Small intestine (tissue), 7 donors: Measurements from ENCODE around the gene SPIB. TPM values are rescaled to one million over a fixed set of nuclear protein-coding genes. Genes with fewer than 3 reads are reported as not detected.

Experiments
- DNase-seq, 2 donors: peaks; one replicate each; pipeline versions ENCODE4 v3.0.0 to v3.0.0-alpha.2; 2013
- FAIRE-seq: peaks from 2 replicates; lab custom pipeline; 2012; peaks lifted over from hg19 to GRCh38; lab: Jason Lieb, UNC
- H3K27ac ChIP-seq, 3 donors: one replicate each; pipeline ENCODE4 v1.5.1; 2013; ENCODE audit warnings: low read length in 2 of 3, mild to moderate bottlenecking in 2 of 3, control low read depth in 1 of 3, inconsistent platforms in 1 of 3, low read depth in 1 of 3, moderate library complexity in 1 of 3
- H3K27me3 ChIP-seq, 3 donors: one replicate each; pipeline ENCODE4 v1.6.1; 2013; ENCODE audit warnings: low read length in 3 of 3, inconsistent platforms in 1 of 3; ENCODE audit not compliant: control insufficient read depth in 3 of 3, insufficient read depth in 3 of 3
- H3K36me3 ChIP-seq, 3 donors: one replicate each; pipeline ENCODE4 v1.6.1; 2013; ENCODE audit warnings: low read length in 3 of 3, inconsistent platforms in 1 of 3, low read depth in 1 of 3, mild to moderate bottlenecking in 1 of 3, moderate library complexity in 1 of 3; ENCODE audit not compliant: control insufficient read depth in 3 of 3, insufficient read depth in 2 of 3
- H3K4me1 ChIP-seq, 3 donors: one replicate each; pipeline ENCODE4 v1.6.1; 2013; ENCODE audit warnings: low read length in 2 of 3, inconsistent platforms in 1 of 3, low read depth in 1 of 3, mild to moderate bottlenecking in 1 of 3, moderate library complexity in 1 of 3; ENCODE audit not compliant: control insufficient read depth in 3 of 3, insufficient read depth in 2 of 3
- H3K4me3 ChIP-seq, 3 donors: one replicate each; pipeline ENCODE4 v1.5.1; 2013; ENCODE audit warnings: low read length in 3 of 3, control low read depth in 1 of 3, inconsistent platforms in 1 of 3, low read depth in 1 of 3, mild to moderate bottlenecking in 1 of 3, moderate library complexity in 1 of 3
- H3K9me3 ChIP-seq, 2 donors: one replicate each; pipeline ENCODE4 v1.6.1; 2013; ENCODE audit warnings: low read depth in 1 of 2, low read length in 1 of 2; ENCODE audit not compliant: control insufficient read depth in 2 of 2, insufficient read depth in 1 of 2
- WGBS, 3 donors: extraction: QIAGEN DNeasy Blood & Tissue Kit; methylation state at CpG; one replicate each; pipeline ENCODE4 v1.1.7; 2013; 5-methylcytosine and 5-hydroxymethylcytosine counted together
- polyA plus RNA-seq, 4 donors: library from polyadenylated mRNA; stranded (reverse) in 3 of 4; unstranded in 1 of 4; fragments of 200-250 nt in 3 of 4; fragments of 120-200 nt in 1 of 4; gene quantifications; one replicate each; pipeline versions ENCODE4 v1.2.1 to v1.2.3, GENCODE V29; 2013
- donor health status: healthy with polysubstance abuse.
- donor health status: control.
- donor health status: control.
- donor health status: Bipolar disorder and iron deficiency.
- donor health status: healthy.

SPIB gene
- polyA plus RNA-seq, 4 donors, result 16.6 to 44.3 (median 31.4) TPM

DNA sequence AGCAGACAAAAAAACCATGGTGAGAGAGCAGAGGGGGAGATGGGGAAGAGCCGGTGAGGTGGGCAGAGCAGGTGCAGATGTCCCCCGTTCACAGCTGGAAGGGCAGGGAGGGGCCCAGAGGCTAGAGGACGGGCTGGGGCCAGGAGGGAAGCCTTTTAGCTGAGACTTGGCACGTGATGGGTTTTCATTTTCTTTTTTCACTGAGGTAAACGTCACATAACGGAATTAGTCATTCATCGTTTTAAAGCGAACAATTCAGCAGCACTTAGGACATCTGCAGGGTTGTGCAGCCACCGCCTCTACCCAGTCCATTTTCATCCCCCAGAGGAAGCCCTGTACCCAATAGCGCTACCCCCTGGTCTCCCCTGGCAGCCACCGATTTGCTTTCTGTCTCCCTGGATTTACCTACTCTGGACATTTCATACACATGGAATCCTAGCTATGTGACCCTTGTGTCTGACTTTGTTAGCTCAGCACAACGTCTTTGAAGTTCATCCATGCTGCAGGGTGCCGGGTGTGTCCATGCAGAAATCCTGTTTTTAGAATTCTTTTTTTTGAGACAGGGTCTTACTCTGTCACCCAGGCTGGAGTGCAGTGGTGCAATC is 41.5 kb downstream of the SPIB start:
- Histone ChIP-seq H3K4me3 (no peak overlapping the region), H3K4me1 (peaks cover 0 to 9% (median 2%) of the 10 kb centered on the region in 3 donors), H3K27ac (no peak overlapping the region), H3K9me3 (no peaks in the 10 kb centered on the region), H3K27me3 (peaks cover 2 to 16% (median 3%) of the 10 kb centered on the region in 3 donors), H3K36me3 (no peaks in the 10 kb centered on the region)
- FAIRE-seq, result no peak
- DNase-seq, result no peak
- WGBS, 3 donors, result 25 to 29% (median 26%) methylated on average over 13 of the region's 13 CpGs

DNA sequence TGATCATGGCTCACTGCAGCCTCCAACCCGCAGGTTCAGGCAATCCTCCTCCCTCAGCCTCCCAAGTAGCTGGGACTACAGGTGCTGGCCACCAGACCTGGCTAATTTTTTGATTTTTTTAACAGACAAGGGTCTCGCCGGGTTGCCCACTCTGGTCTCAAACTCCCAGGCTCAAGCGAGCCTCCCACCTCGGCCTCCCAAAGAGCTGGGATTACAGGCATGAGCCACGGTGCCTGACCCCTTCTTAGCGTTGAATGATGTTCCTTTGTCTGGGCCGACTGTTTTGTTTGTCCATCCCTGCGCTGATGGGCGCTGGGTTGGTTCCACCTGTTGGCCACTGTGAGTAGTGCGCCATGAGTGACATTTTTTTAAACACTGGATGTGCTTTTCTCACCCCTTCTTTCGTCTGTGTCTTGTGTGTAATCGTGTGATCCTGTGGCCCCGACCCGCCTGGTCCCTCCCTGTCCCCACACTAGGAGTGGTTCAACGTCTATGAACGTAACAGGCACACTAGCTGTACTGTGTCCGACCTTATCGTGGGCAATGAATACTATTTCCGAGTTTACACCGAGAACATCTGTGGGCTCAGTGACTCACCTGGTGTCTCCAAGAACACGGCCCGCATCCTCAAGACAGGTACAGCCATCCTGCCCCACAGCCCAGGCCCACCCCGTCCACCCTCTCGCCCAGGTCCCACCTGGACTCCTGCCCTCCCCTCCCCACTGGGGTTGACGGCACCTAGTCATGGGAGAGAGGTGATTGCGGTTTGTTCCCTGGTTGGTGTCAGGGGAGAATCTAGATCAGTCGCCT is 42.5 kb downstream of the SPIB start:
- 12 to 30% (median 19%) methylated on average over 28 of the region's 28 CpGs for WGBS, 3 donors
- Histone ChIP-seq H3K27ac (no peak overlapping the region), H3K4me1 (peaks cover 0 to 15% (median 6%) of the 10 kb centered on the region in 3 donors), H3K27me3 (peaks cover 2 to 16% (median 3%) of the 10 kb centered on the region in 3 donors), H3K4me3 (no peak overlapping the region), H3K36me3 (no peaks in the 10 kb centered on the region), H3K9me3 (no peaks in the 10 kb centered on the region)
- FAIRE-seq (no peak), DNase-seq (peak; percentile 71 to 79)

DNA sequence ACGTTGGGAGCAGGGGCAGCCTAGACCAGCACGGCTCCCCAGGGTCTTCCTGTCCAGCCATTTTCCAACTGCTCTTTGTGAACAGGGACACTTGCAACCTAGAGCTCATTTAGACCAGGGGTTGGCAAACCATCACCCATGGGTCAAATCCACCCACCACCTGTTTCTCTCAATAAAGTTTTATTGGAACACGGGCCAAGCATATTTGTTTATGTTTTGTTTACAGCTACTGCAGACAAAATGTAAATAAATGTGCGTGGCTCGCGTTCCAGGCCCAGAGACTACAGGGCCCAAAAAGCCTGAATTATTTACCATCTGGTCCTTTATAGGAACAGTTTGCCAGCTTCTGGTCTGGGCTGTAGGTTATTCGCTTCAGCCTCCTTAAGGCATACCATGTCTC is 44.2 kb downstream of the SPIB start:
- WGBS, 3 donors, result 66 to 80% (median 76%) methylated on average over 7 of the region's 7 CpGs
- Histone ChIP-seq H3K27ac (no peak overlapping the region), H3K9me3 (no peaks in the 10 kb centered on the region), H3K36me3 (no peaks in the 10 kb centered on the region), H3K27me3 (peaks cover 2 to 14% (median 3%) of the 10 kb centered on the region in 3 donors), H3K4me3 (no peak overlapping the region), H3K4me1 (peaks cover 0 to 20% (median 8%) of the 10 kb centered on the region in 3 donors)
- DNase-seq (no peak), FAIRE-seq (no peak)

DNA sequence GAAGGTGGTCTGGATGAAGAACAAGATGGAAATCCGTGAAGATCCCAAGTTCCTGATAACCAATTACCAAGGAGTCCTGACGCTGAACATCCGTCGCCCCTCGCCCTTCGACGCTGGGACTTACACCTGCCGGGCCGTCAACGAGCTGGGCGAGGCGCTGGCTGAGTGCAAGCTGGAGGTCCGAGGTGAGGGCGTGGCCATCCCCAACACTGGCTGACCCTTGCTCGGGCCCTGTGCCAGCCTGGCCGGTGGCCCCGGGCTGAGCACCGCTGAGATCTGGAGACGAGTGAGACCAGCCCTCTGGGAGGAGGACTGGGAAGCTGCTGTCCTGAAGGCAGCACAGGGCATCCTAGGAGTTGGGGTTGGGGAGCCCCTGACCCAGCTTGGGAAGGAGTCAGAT is 45.6 kb downstream of the SPIB start:
- H3K36me3 ChIP-seq, result no peaks in the 10 kb centered on the region
- DNase-seq (peak in 1 of 2 donors; percentile 15), FAIRE-seq (no peak)
- no peak overlapping the region for H3K27ac ChIP-seq
- H3K4me3 ChIP-seq, result no peak overlapping the region
- peaks cover 0 to 7% (median 0%) of the 10 kb centered on the region in 3 donors for H3K27me3 ChIP-seq
- peaks cover 0 to 20% (median 8%) of the 10 kb centered on the region in 3 donors for H3K4me1 ChIP-seq
- 25 to 68% (median 41%) methylated on average over 19 of the region's 19 CpGs for WGBS, 3 donors
- no peaks in the 10 kb centered on the region for H3K9me3 ChIP-seq

DNA sequence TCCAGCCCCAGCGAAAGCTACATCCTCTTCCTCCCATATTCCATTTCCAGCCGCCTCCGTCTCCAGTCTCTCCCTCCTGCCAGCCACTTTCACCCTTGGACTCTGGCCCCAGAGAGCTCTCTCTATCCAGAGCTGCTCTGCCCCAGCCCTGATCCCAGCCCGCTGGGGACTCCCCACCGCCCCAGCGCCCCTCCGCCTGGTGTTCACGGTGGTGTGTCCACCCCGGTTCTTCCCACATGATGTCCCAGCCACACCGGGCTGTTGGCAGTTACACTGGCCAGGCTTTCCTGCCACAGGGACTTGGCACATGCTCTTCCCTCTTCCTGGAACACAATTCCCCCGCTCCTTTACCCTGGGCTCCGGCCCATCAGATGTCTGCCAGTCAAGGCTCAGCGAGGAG is 46.3 kb downstream of the SPIB start:
- Histone ChIP-seq H3K36me3 (no peaks in the 10 kb centered on the region), H3K4me3 (no peak overlapping the region), H3K27ac (peak overlapping the region in 1 of 3 donors; percentile 21), H3K4me1 (peaks cover 0 to 20% (median 8%) of the 10 kb centered on the region in 3 donors), H3K27me3 (peaks cover 0 to 7% (median 0%) of the 10 kb centered on the region in 3 donors), H3K9me3 (no peaks in the 10 kb centered on the region)
- FAIRE-seq (no peak), DNase-seq (peak; percentile 71 to 81)
- WGBS, 3 donors, result 23 to 70% (median 49%) methylated on average over 13 of the region's 13 CpGs

DNA sequence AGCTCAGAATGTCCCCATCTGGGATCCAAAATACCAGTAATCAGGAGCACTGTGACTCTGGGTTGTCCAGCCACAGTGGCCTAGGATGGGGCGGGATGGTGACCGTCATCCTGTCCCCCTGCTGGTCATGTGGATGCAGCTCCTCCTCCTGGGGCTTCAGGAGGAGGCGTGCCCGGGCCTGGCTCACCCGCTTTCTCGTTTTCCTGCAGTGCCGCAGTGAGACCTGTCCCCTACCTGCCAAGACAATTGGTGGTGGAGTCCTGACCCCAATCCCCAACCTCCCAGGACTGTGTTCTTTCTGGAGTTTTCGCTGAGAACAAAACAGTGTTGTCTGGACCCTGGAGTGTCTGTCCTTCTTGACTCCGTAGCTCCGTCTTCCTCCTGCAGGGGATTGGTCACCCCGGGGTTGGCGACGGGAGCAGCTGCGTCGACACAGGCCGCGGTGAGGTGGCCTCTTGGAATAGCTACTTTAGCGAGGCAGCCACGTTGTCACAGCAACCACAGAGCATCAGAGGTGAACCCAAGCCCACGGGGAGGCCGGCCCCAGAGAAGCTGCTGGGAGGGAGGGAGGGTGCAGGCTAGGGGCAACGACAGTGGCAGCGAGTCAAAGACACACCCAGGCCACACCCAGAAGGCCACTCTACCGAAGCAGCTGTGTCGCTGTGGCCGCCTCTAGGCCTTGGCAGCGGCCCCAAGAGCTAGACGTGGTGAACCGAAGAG is 47.4 kb downstream of the SPIB start:
- H3K9me3 ChIP-seq, result no peaks in the 10 kb centered on the region
- H3K4me1 ChIP-seq, result peaks cover 0 to 20% (median 8%) of the 10 kb centered on the region in 3 donors
- peak in 1 of 2 donors; percentile 50 for DNase-seq
- 26 to 46% (median 41%) methylated on average over 29 of the region's 29 CpGs for WGBS, 3 donors
- no peaks in the 10 kb centered on the region for H3K27me3 ChIP-seq
- no peaks in the 10 kb centered on the region for H3K36me3 ChIP-seq
- no peak for FAIRE-seq
- no peak overlapping the region for H3K4me3 ChIP-seq
- H3K27ac ChIP-seq, result peak overlapping the region in 2 of 3 donors; percentile 21 to 50

DNA sequence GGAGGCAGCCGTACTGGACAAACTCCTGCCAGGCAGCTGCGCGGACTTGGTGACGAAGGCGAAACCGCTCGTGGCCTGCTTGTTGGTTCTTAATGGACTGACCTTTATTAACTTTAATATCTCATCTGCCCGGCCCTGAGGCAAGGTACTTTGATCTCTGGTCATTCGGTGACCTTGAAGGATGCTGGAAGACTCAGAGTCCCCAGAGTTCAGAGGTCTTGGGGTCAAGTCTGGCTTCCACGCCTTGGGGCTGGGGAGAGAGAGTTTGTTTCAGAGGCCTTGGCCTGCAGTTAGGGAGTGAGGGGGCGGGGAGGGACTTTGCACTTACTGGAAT is 47.9 kb downstream of the SPIB start:
- H3K27me3 ChIP-seq, result no peaks in the 10 kb centered on the region
- no peak overlapping the region for H3K4me3 ChIP-seq
- peaks cover 0 to 20% (median 8%) of the 10 kb centered on the region in 3 donors for H3K4me1 ChIP-seq
- H3K36me3 ChIP-seq, result no peaks in the 10 kb centered on the region
- 12 to 54% (median 37%) methylated on average over 11 of the region's 11 CpGs for WGBS, 3 donors
- FAIRE-seq (no peak), DNase-seq (peak in 1 of 2 donors; percentile 81)
- no peaks in the 10 kb centered on the region for H3K9me3 ChIP-seq
- peak overlapping the region in 2 of 3 donors; percentile 21 to 50 for H3K27ac ChIP-seq

DNA sequence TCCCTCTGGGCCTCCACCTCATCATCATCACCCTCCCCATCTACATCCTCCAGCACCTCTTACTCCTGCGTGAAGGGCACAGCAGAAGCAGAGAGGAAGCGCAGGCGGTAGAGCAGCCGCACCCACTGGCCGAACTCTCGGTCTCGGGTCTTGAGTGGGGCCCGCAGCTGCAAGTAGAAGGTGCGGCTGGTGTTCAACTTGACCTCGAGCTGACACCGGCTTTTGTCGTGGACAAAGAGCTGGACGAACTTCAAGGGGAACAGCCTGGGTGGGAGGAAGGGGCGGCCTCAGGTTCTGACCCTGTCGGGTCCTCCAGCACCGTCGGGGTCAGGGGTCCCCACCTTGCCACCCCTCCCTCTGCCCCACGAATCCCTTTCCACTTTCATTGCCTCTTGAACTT is 48.8 kb downstream of the SPIB start:
- Histone ChIP-seq H3K4me1 (peaks cover 0 to 20% (median 8%) of the 10 kb centered on the region in 3 donors), H3K36me3 (no peaks in the 10 kb centered on the region), H3K9me3 (no peaks in the 10 kb centered on the region), H3K4me3 (no peak overlapping the region), H3K27me3 (no peaks in the 10 kb centered on the region), H3K27ac (no peak overlapping the region)
- DNase-seq (no peak), FAIRE-seq (no peak)
- WGBS, 3 donors, result 79 to 84% (median 84%) methylated on average over 18 of the region's 18 CpGs
